Spleen (tissue), 11 donors: ENCODE results near the gene FMNL3. TPM values are rescaled to one million over a fixed set of nuclear protein-coding genes. Genes with fewer than 3 reads are reported as not detected.

Source experiments
- DNase-seq: peaks from one replicate; pipeline ENCODE4 v3.0.0-alpha.2; 2020
- H3K27ac ChIP-seq, 8 donors: fragments of 200-600 bp; sonication (generic) in 7 of 8; 1 replicate in 4 of 8; 2 replicates in 4 of 8; pipeline versions ENCODE4 v1.5.0 to v1.8.0; 2016 to 2021; ENCODE audit warnings: inconsistent platforms in 4 of 8, mild to moderate bottlenecking in 4 of 8, moderate library complexity in 1 of 8
- H3K27me3 ChIP-seq, 7 donors: fragments of 200-600 bp; sonication (generic) in 6 of 7; replicated peaks in 1 of 7; 1 replicate in 4 of 7; 2 replicates in 3 of 7; pipeline versions ENCODE4 v1.5.0 to v1.8.0; 2016 to 2021; ENCODE audit warnings: inconsistent platforms in 3 of 7, mild to moderate bottlenecking in 1 of 7
- H3K36me3 ChIP-seq, 6 donors: fragments of 200-600 bp; sonication (generic) in 5 of 6; 1 replicate in 4 of 6; 2 replicates in 2 of 6; pipeline versions ENCODE4 v1.5.0 to v1.8.0; 2016 to 2021; ENCODE audit warnings: inconsistent platforms in 2 of 6
- H3K4me1 ChIP-seq, 6 donors: fragments of 200-600 bp; sonication (generic) in 5 of 6; 1 replicate in 3 of 6; 2 replicates in 3 of 6; pipeline versions ENCODE4 v1.5.0 to v1.8.0; 2016 to 2021; ENCODE audit warnings: inconsistent platforms in 3 of 6
- H3K4me3 ChIP-seq, 8 donors: fragments of 200-600 bp; sonication (generic) in 7 of 8; 1 replicate in 4 of 8; 2 replicates in 4 of 8; pipeline versions ENCODE4 v1.5.0 to v1.8.0; 2016 to 2021; ENCODE audit warnings: inconsistent platforms in 4 of 8, mild to moderate bottlenecking in 4 of 8, moderate library complexity in 2 of 8
- H3K9me3 ChIP-seq, 8 donors: fragments of 200-600 bp; sonication (generic) in 7 of 8; 1 replicate in 4 of 8; 2 replicates in 4 of 8; pipeline versions ENCODE4 v1.5.0 to v1.8.0; 2016 to 2021; ENCODE audit warnings: inconsistent platforms in 4 of 8
- CTCF ChIP-seq, 11 experiments: fragments of 200-600 bp in 7 of 11; fragments of 450-650 bp in 4 of 11; sonication (generic) in 4 of 11; IDR thresholded peaks in 8 of 11; conservative IDR thresholded peaks in 3 of 11; 1 replicate in 7 of 11; 2 replicates in 4 of 11; pipeline versions ENCODE4 v1.4.0 to v1.8.0; 2016 to 2021; ENCODE audit warnings: antibody characterized with exemption in 11 of 11, inconsistent platforms in 4 of 11, mild to moderate bottlenecking in 1 of 11
- POLR2A ChIP-seq, 3 donors: fragments of 450-650 bp; IDR thresholded peaks; one replicate each; pipeline ENCODE4 v1.5.1; 2017; ENCODE audit warnings: antibody characterized with exemption in 3 of 3, mild to moderate bottlenecking in 1 of 3
- POLR2AphosphoS5 ChIP-seq, 3 donors: sonication (generic); formaldehyde crosslinking; IDR thresholded peaks; one replicate each; pipeline ENCODE4 v1.5.1; 2017; ENCODE audit warnings: antibody characterized with exemption in 3 of 3
- WGBS, 5 donors: extraction: QIAGEN DNeasy Blood & Tissue Kit in 3 of 5; methylation state at CpG; one replicate each; pipeline versions ENCODE4 v1.1.5 to v1.1.7; 2013 to 2018; 5-methylcytosine and 5-hydroxymethylcytosine counted together
- intact Hi-C: fragments of 100-400 bp; cut with DNase I; formaldehyde crosslinking; loops from one replicate; pipeline ENCODE4 v1.15.0; 2023; ENCODE audit warnings: low total_unique reads
- polyA plus RNA-seq, 3 donors: library from polyadenylated mRNA; stranded (reverse); fragments of 200-250 nt; gene quantifications; one replicate each; pipeline ENCODE4 v1.2.1, GENCODE V29; 2013
- total RNA-seq, 7 donors: library from RNA; depleted of rRNA in 3 of 7; stranded (reverse); fragments of >200 nt in 3 of 7; fragmentation: NEBNext Ultra II Directional in 4 of 7; extraction: Animal tissue kit (Norgen Biotek cat#: 25700) in 4 of 7; gene quantifications; one replicate each; pipeline versions ENCODE4 v1.1.0 to v1.2.1, GENCODE V29; 2016 to 2021
- donor health status: healthy with polysubstance abuse.
- donor health status: DM: no; HTN: no; CAD: no; lungs with moderate emphysema.
- donor health status: DM: no; HTN: no; CAD: no.
- donor health status: Bipolar disorder and iron deficiency.
- donor health status: healthy.
- donor health status: DM: no; HTN: no; CAD: no.
- donor health status: DM: yes; HTN: yes; CAD: no.

The FMNL3 gene
- total and polyA plus RNA-seq, 10 donors, result 8.6 to 46.9 (median 27.3) TPM

GRCh38 chr12:49642370-49642802 is 64.8 kb downstream of the FMNL3 start:
- 86 to 95% (median 93%) methylated on average over 7 to 11 of the region's 11 CpGs for WGBS, 5 donors
- peaks cover 0 to 60% (median 25%) of the 10 kb centered on the region in 6 donors for H3K36me3 ChIP-seq
- no peaks in the 10 kb centered on the region for H3K27me3 ChIP-seq
- intact Hi-C loops, result no loop called here
- H3K9me3 ChIP-seq, result no peaks in the 10 kb centered on the region
- no peak overlapping the region for H3K4me3 ChIP-seq
- H3K4me1 ChIP-seq, result peaks cover 15 to 43% (median 25%) of the 10 kb centered on the region in 6 donors
- no peak overlapping the region for H3K27ac ChIP-seq
- peak; percentile 71 for DNase-seq
- TF ChIP-seq POLR2A (IDR thresholded peaks at IDR 0.05), result no peak
- TF ChIP-seq POLR2AphosphoS5 (IDR thresholded peaks at IDR 0.05), result peak in 1 of 3 donors; percentile 57

GRCh38 chr12:49641748-49642369 is 65.3 kb downstream of the FMNL3 start:
- Histone ChIP-seq H3K4me1 (peaks cover 17 to 43% (median 28%) of the 10 kb centered on the region in 6 donors), H3K4me3 (no peak overlapping the region), H3K36me3 (peaks cover 0 to 55% (median 23%) of the 10 kb centered on the region in 6 donors), H3K27me3 (no peaks in the 10 kb centered on the region), H3K27ac (no peak overlapping the region), H3K9me3 (no peaks in the 10 kb centered on the region)
- WGBS, 5 donors, result 87 to 99% (median 93%) methylated on average over 14 to 17 of the region's 17 CpGs
- intact Hi-C loops, result no loop called here
- TF ChIP-seq POLR2AphosphoS5 (IDR thresholded peaks at IDR 0.05) (peak in 1 of 3 donors; percentile 15), POLR2A (IDR thresholded peaks at IDR 0.05) (no peak), CTCF (IDR thresholded peaks at IDR 0.05 in 8 of 11, conservative IDR thresholded peaks at IDR 0.05 in 3 of 11) (no peak)
- peak; percentile 63 for DNase-seq

GRCh38 chr12:49636979-49637755 is 70.0 kb downstream of the FMNL3 start:
- H3K4me1 ChIP-seq, result peaks cover 8 to 25% (median 16%) of the 10 kb centered on the region in 6 donors
- intact Hi-C loops, result no loop called here
- no peak for DNase-seq
- H3K4me3 ChIP-seq, result no peak overlapping the region
- WGBS, 5 donors, result 25 to 40% (median 32%) methylated on average over 9 of the region's 9 CpGs
- H3K36me3 ChIP-seq, result peaks cover 0 to 33% (median 4%) of the 10 kb centered on the region in 6 donors
- peak overlapping the region in 5 of 8 donors; percentile 17 to 66 (median 49) for H3K27ac ChIP-seq
- TF ChIP-seq POLR2AphosphoS5 (IDR thresholded peaks at IDR 0.05) (peak; percentile 5 to 54 (median 42)), POLR2A (IDR thresholded peaks at IDR 0.05) (no peak), CTCF (IDR thresholded peaks at IDR 0.05 in 8 of 11, conservative IDR thresholded peaks at IDR 0.05 in 3 of 11) (peak; percentile 37 to 81 (median 62))
- no peaks in the 10 kb centered on the region for H3K27me3 ChIP-seq
- H3K9me3 ChIP-seq, result no peaks in the 10 kb centered on the region

- 76 to 96% (median 82%) methylated on average over 13 of the region's 13 CpGs for WGBS, 5 donors
- no peak for DNase-seq
- TF ChIP-seq POLR2AphosphoS5 (IDR thresholded peaks at IDR 0.05) (peak in 2 of 3 donors; percentile 15 to 33), POLR2A (IDR thresholded peaks at IDR 0.05) (no peak)
- Histone ChIP-seq H3K4me1 (peaks cover 8 to 25% (median 16%) of the 10 kb centered on the region in 6 donors), H3K27me3 (no peaks in the 10 kb centered on the region), H3K4me3 (no peak overlapping the region), H3K9me3 (no peaks in the 10 kb centered on the region), H3K27ac (peak overlapping the region in 1 of 8 donors; percentile 66), H3K36me3 (peaks cover 0 to 33% (median 4%) of the 10 kb centered on the region in 6 donors)
- intact Hi-C loops, result no loop called here
Observed at GRCh38 chr12:49636574-49636973, 70.6 kb downstream of the FMNL3 start.

- Histone ChIP-seq H3K27me3 (no peaks in the 10 kb centered on the region), H3K27ac (no peak overlapping the region), H3K4me1 (peaks cover 8 to 25% (median 16%) of the 10 kb centered on the region in 6 donors), H3K36me3 (peaks cover 0 to 29% (median 4%) of the 10 kb centered on the region in 6 donors), H3K4me3 (no peak overlapping the region), H3K9me3 (no peaks in the 10 kb centered on the region)
- intact Hi-C loops, result no loop called here
- no peak for DNase-seq
- TF ChIP-seq CTCF (IDR thresholded peaks at IDR 0.05 in 8 of 11, conservative IDR thresholded peaks at IDR 0.05 in 3 of 11), result no peak
- no peak for TF ChIP-seq POLR2AphosphoS5 (IDR thresholded peaks at IDR 0.05)
- no peak for TF ChIP-seq POLR2A (IDR thresholded peaks at IDR 0.05)
- 90 to 96% (median 93%) methylated on average over 4 of the region's 4 CpGs for whole genome bisulfite sequencing, 5 donors
Observed at GRCh38 chr12:49635656-49636055, 71.5 kb downstream of the FMNL3 start.
